ENCODE measurements around the gene CAPN8.

The CAPN8 gene

DNA sequence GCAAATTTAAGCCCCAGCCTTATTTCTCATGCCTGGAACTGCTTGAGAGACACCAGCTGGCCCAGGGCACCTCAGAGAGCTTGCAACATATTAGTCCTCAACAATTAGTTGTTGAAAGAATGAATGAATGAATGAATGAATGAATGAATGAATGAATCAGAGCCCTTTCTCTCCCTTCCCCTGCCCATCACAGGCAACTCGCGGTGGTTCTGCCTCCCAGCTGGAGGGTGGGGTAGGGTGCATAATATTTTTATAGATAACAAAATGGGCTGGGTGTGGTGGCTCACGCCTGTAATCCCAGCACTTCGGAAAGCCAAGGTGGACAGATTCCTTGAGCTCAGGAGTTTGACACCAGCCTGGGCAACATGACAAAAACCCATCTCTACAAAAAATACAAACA lies 162.2 kb downstream of the CAPN8 start:
- H3K9me2 ChIP-seq (ENCODE audit: low read depth, low read length): no peaks in the 10 kb centered on the region
- no peak overlapping the region for H2AFZ ChIP-seq (ENCODE audit: low read length)
- no peaks in the 10 kb centered on the region for H3K79me2 ChIP-seq (ENCODE audit: insufficient read depth, low read length)
- H4K20me1 ChIP-seq (ENCODE audit: insufficient read depth, low read length): no peaks in the 10 kb centered on the region
- no peaks in the 10 kb centered on the region for H3K9me3 ChIP-seq (ENCODE audit: low read length)
- TF ChIP-seq, protein P1, sequence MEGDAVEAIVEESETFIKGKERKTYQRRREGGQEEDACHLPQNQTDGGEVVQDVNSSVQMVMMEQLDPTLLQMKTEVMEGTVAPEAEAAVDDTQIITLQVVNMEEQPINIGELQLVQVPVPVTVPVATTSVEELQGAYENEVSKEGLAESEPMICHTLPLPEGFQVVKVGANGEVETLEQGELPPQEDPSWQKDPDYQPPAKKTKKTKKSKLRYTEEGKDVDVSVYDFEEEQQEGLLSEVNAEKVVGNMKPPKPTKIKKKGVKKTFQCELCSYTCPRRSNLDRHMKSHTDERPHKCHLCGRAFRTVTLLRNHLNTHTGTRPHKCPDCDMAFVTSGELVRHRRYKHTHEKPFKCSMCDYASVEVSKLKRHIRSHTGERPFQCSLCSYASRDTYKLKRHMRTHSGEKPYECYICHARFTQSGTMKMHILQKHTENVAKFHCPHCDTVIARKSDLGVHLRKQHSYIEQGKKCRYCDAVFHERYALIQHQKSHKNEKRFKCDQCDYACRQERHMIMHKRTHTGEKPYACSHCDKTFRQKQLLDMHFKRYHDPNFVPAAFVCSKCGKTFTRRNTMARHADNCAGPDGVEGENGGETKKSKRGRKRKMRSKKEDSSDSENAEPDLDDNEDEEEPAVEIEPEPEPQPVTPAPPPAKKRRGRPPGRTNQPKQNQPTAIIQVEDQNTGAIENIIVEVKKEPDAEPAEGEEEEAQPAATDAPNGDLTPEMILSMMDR (IDR thresholded peaks at IDR 0.05; ENCODE audit: low read length): no peak
- TF ChIP-seq EZH2 (IDR thresholded peaks at IDR 0.05; ENCODE audit: borderline replicate concordance, low read length): no peak
- H3F3A ChIP-seq (ENCODE audit: insufficient read depth, low read length): no peaks in the 10 kb centered on the region
- no peak overlapping the region for H3K9ac ChIP-seq (ENCODE audit: low read length)
- H3K27me3 ChIP-seq (ENCODE audit: insufficient read depth, low read length): no peaks in the 10 kb centered on the region
- no peaks in the 10 kb centered on the region for H3K36me3 ChIP-seq (ENCODE audit: insufficient read depth, low read length)
- H3K4me2 ChIP-seq (ENCODE audit: low read length): no peak overlapping the region
- H3K27ac ChIP-seq (ENCODE audit: low read depth, low read length, poor library complexity, severe bottlenecking): no peak overlapping the region
- no peak overlapping the region for H3K4me3 ChIP-seq (ENCODE audit: low read depth, low read length, poor library complexity, severe bottlenecking)
- H3K4me1 ChIP-seq (ENCODE audit: insufficient read depth, low read length, severe bottlenecking): no peaks in the 10 kb centered on the region

DNA sequence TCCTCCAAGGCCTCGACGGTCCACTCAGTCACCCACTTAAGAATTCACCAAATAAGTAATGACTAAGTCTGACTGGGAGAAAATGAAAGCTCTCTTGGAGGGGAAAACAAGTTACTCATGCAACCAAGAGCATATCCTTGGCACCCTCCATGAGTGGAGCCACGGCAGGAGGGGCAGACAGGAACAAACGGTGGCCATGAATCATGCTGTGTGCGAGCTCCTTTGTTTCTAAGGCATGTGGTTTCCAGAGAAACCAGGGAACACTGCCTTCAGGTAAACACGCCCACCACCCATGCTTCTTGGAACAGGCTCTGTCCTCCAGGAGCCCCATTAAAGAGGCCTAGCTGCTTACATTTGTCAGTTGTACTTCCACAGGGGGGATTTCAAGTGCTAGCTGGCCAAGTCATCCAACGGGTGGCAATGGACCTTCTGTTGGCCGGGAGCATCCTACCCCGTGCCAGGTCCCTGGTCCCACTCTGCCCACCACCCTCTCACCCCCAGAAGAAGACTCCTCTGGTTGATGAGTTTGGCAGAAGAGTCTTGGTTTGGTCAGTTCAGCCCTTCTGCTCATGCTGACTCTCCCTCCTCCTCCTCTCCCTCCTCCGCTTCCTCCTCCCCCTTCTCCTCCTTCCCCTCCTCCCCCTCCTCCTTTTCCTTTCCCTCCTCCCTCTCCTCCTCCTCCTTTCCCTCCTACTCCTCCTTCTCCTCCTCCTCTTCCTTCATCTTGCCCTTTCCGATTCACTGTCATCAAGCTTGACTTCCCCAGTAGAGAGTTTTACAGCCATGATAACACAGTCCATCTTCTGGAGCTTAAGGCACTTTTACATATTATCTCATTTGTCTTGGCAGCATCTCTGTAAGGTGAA lies 164.7 kb downstream of the CAPN8 start:
- Histone ChIP-seq H3K4me2 (ENCODE audit: low read length) (no peak overlapping the region), H3K9me2 (ENCODE audit: low read depth, low read length) (no peaks in the 10 kb centered on the region), H3K27ac (ENCODE audit: low read depth, low read length, poor library complexity, severe bottlenecking) (no peak overlapping the region), H3K9me3 (ENCODE audit: low read length) (no peaks in the 10 kb centered on the region), H3K4me1 (ENCODE audit: insufficient read depth, low read length, severe bottlenecking) (no peaks in the 10 kb centered on the region), H3K27me3 (ENCODE audit: insufficient read depth, low read length) (no peaks in the 10 kb centered on the region), H3K9ac (ENCODE audit: low read length) (no peak overlapping the region), H3K79me2 (ENCODE audit: insufficient read depth, low read length) (no peaks in the 10 kb centered on the region), H2AFZ (ENCODE audit: low read length) (no peak overlapping the region), H4K20me1 (ENCODE audit: insufficient read depth, low read length) (no peaks in the 10 kb centered on the region), H3F3A (ENCODE audit: insufficient read depth, low read length) (no peaks in the 10 kb centered on the region), H3K36me3 (ENCODE audit: insufficient read depth, low read length) (no peaks in the 10 kb centered on the region), H3K4me3 (ENCODE audit: low read depth, low read length, poor library complexity, severe bottlenecking) (no peak overlapping the region)
- TF ChIP-seq, protein P1 (IDR thresholded peaks at IDR 0.05; ENCODE audit: low read length): no peak
- no peak for TF ChIP-seq EZH2 (IDR thresholded peaks at IDR 0.05; ENCODE audit: borderline replicate concordance, low read length)

DNA sequence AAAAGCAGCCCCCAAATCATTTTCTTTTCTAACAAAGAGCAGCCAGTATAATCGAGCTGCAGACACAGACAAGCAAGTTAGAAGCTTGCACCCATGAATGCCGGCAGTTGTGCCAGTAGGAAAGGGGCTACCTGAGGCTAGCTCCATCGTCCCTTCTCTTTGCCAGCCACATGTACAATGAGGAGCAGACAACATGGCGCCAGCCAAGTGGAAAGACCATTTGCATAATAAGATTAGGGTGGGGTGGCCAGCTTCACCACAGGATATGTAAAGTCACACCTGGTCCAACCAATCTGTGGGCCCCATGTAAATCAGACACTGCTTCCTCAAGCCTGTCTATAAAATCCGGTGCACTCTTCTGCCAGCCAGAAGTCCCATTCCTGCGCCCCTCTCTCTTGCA lies 168.6 kb downstream of the CAPN8 start:
- Histone ChIP-seq H3K9ac (ENCODE audit: low read length) (no peak overlapping the region), H4K20me1 (ENCODE audit: insufficient read depth, low read length) (no peaks in the 10 kb centered on the region), H3K9me3 (ENCODE audit: low read length) (no peaks in the 10 kb centered on the region), H3K4me3 (ENCODE audit: low read depth, low read length, poor library complexity, severe bottlenecking) (no peak overlapping the region), H3K4me2 (ENCODE audit: low read length) (no peak overlapping the region), H3K9me2 (ENCODE audit: low read depth, low read length) (no peaks in the 10 kb centered on the region), H3K79me2 (ENCODE audit: insufficient read depth, low read length) (no peaks in the 10 kb centered on the region), H3F3A (ENCODE audit: insufficient read depth, low read length) (no peaks in the 10 kb centered on the region), H3K36me3 (ENCODE audit: insufficient read depth, low read length) (no peaks in the 10 kb centered on the region), H3K4me1 (ENCODE audit: insufficient read depth, low read length, severe bottlenecking) (no peaks in the 10 kb centered on the region), H3K27ac (ENCODE audit: low read depth, low read length, poor library complexity, severe bottlenecking) (no peak overlapping the region), H2AFZ (ENCODE audit: low read length) (no peak overlapping the region), H3K27me3 (ENCODE audit: insufficient read depth, low read length) (no peaks in the 10 kb centered on the region)
- TF ChIP-seq, protein P1 (IDR thresholded peaks at IDR 0.05; ENCODE audit: low read length): no peak
- TF ChIP-seq EZH2 (IDR thresholded peaks at IDR 0.05; ENCODE audit: borderline replicate concordance, low read length): no peak

Measured in OCI-LY1 (cell line).